Liver (tissue), 9 donors: ENCODE measurements around the gene ALG12. TPM values are rescaled to one million over a fixed set of nuclear protein-coding genes. Genes with fewer than 3 reads are reported as not detected.
A peak's percentile ranks its signal among the peaks of the same experiment; 100 is the strongest.

Experiments used
- DNase-seq: peaks from one replicate; pipeline ENCODE4 v3.0.0-alpha.2; 2017; ENCODE audit warnings: low spot score
- H3K27ac ChIP-seq, 2 donors: one replicate each; pipeline ENCODE4 v1.7.0; 2013; ENCODE audit warnings: inconsistent platforms in 2 of 2, low read length in 2 of 2, control low read depth in 1 of 2, low read depth in 1 of 2, mild to moderate bottlenecking in 1 of 2
- H3K27me3 ChIP-seq, 4 donors: one replicate each; pipeline versions ENCODE4 v1.6.1 to v1.7.0; 2013; ENCODE audit warnings: low read length in 3 of 4, inconsistent platforms in 1 of 4, mild to moderate bottlenecking in 1 of 4, moderate library complexity in 1 of 4; ENCODE audit not compliant: control insufficient read depth in 4 of 4, insufficient read depth in 4 of 4
- H3K36me3 ChIP-seq, 4 donors: one replicate each; pipeline versions ENCODE4 v1.6.1 to v1.7.0; 2013; ENCODE audit warnings: low read length in 3 of 4, mild to moderate bottlenecking in 3 of 4, low read depth in 1 of 4, moderate library complexity in 1 of 4; ENCODE audit not compliant: control insufficient read depth in 4 of 4, insufficient read depth in 3 of 4
- H3K4me1 ChIP-seq, 4 donors: one replicate each; pipeline versions ENCODE4 v1.6.1 to v1.7.0; 2013; ENCODE audit warnings: low read length in 3 of 4, mild to moderate bottlenecking in 3 of 4, moderate library complexity in 1 of 4; ENCODE audit not compliant: control insufficient read depth in 4 of 4, insufficient read depth in 4 of 4
- H3K4me3 ChIP-seq, 3 donors: one replicate each; pipeline versions ENCODE4 v1.6.1 to v1.7.0; 2013; ENCODE audit warnings: low read length in 3 of 3, control low read depth in 1 of 3, low read depth in 1 of 3, mild to moderate bottlenecking in 1 of 3
- H3K9ac ChIP-seq, 2 donors: one replicate each; pipeline ENCODE4 v1.7.0; 2013; ENCODE audit warnings: low read length in 2 of 2, mild to moderate bottlenecking in 2 of 2, moderate library complexity in 2 of 2, control low read depth in 1 of 2, low read depth in 1 of 2
- H3K9me3 ChIP-seq, 4 donors: one replicate each; pipeline versions ENCODE4 v1.6.1 to v1.7.0; 2013; ENCODE audit warnings: low read length in 3 of 4; ENCODE audit not compliant: control insufficient read depth in 4 of 4
- ATF3 ChIP-seq: IDR thresholded peaks from 2 replicates; pipeline ENCODE4 v1.6.1; 2016; ENCODE audit warnings: antibody characterized with exemption
- CTCF ChIP-seq: fragments of 150-350 bp; IDR thresholded peaks from 2 replicates; pipeline ENCODE4 v1.5.1; 2017; ENCODE audit warnings: improper control_type of control experiment, low read depth, low read length; ENCODE audit not compliant: missing input control
- EGR1 ChIP-seq, 2 donors: IDR thresholded peaks; 2 replicates each; pipeline ENCODE4 v1.6.1; 2016 to 2018; ENCODE audit warnings: antibody characterized with exemption in 2 of 2, low read depth in 2 of 2
- FOXA1 ChIP-seq: IDR thresholded peaks from 2 replicates; pipeline ENCODE4 v1.6.1; 2016; ENCODE audit warnings: antibody characterized with exemption
- FOXA2 ChIP-seq: IDR thresholded peaks from 2 replicates; pipeline ENCODE4 v1.6.1; 2016; ENCODE audit warnings: antibody characterized with exemption
- GABPA ChIP-seq, 2 donors: IDR thresholded peaks in 1 of 2; conservative IDR thresholded peaks in 1 of 2; 2 replicates each; pipeline ENCODE4 v1.6.1; 2016; ENCODE audit warnings: antibody characterized with exemption in 2 of 2, mild to moderate bottlenecking in 1 of 2, moderate library complexity in 1 of 2
- HNF4A ChIP-seq, 2 donors: conservative IDR thresholded peaks; 2 replicates each; pipeline ENCODE4 v1.6.1; 2016; ENCODE audit warnings: antibody characterized with exemption in 2 of 2, mild to moderate bottlenecking in 2 of 2
- HNF4G ChIP-seq: IDR thresholded peaks from 2 replicates; pipeline ENCODE4 v1.6.1; 2016; ENCODE audit warnings: antibody characterized with exemption
- JUND ChIP-seq, 2 donors: IDR thresholded peaks; 2 replicates each; pipeline ENCODE4 v1.6.1; 2016; ENCODE audit warnings: antibody characterized with exemption in 2 of 2
- MAX ChIP-seq: IDR thresholded peaks from 2 replicates; pipeline ENCODE4 v1.6.1; 2016; ENCODE audit warnings: antibody characterized with exemption
- NR2F2 ChIP-seq: IDR thresholded peaks from 2 replicates; pipeline ENCODE4 v1.6.1; 2016; ENCODE audit warnings: antibody characterized with exemption
- RAD21 ChIP-seq, 2 donors: IDR thresholded peaks; 2 replicates each; pipeline ENCODE4 v1.6.1; 2016; ENCODE audit warnings: antibody characterized with exemption in 2 of 2, mild to moderate bottlenecking in 2 of 2
- REST ChIP-seq: IDR thresholded peaks from 2 replicates; pipeline ENCODE4 v1.6.1; 2016; ENCODE audit warnings: antibody characterized with exemption, mild to moderate bottlenecking
- RXRA ChIP-seq, 2 donors: IDR thresholded peaks; 2 replicates each; pipeline ENCODE4 v1.6.1; 2017 to 2018; ENCODE audit warnings: antibody characterized with exemption in 2 of 2, mild to moderate bottlenecking in 1 of 2
- TAF1 ChIP-seq: conservative IDR thresholded peaks from 2 replicates; pipeline ENCODE4 v1.6.1; 2016; ENCODE audit warnings: antibody characterized with exemption, mild to moderate bottlenecking
- YY1 ChIP-seq: IDR thresholded peaks from 2 replicates; pipeline ENCODE4 v1.6.1; 2016; ENCODE audit warnings: antibody characterized with exemption, mild to moderate bottlenecking
- WGBS: extraction: QIAGEN DNeasy Blood & Tissue Kit; methylation state at CpG from one replicate; pipeline ENCODE4 v1.1.7; 2013; 5-methylcytosine and 5-hydroxymethylcytosine counted together
- polyA plus RNA-seq, 2 donors: library from polyadenylated mRNA; stranded (reverse) in 1 of 2; unstranded in 1 of 2; fragments of 200-250 nt in 1 of 2; fragments of >200 nt in 1 of 2; fragmentation: Nextera tagmentation in 1 of 2; extraction: Ambion mirVana in 1 of 2; gene quantifications; one replicate each; pipeline versions ENCODE4 v1.2.1 to v1.2.3, GENCODE V29; 2013 to 2015
- total RNA-seq, 2 donors: library from RNA; depleted of rRNA; stranded (reverse); fragments of >200 nt; gene quantifications; one replicate each; pipeline ENCODE4 v1.2.3, GENCODE V29; 2014
- donor health status: healthy.
- donor health status: healthy.
- donor health status: healthy.
- donor health status: healthy.
- donor health status: healthy.

The ALG12 gene
- total and polyA plus RNA-seq, 4 donors: 10.4 to 20.2 (median 14.0) TPM

- TF ChIP-seq EGR1 (IDR thresholded peaks at IDR 0.05; ENCODE audit: low read depth in 2 of 2) (no peak), ATF3 (peak; percentile 60)
Observed at GRCh38 chr22:49959782-49960158, 41.5 kb upstream of the ALG12 start (continued).

GRCh38 chr22:49958931-49959781 lies 40.9 kb upstream of the ALG12 start:
- Histone ChIP-seq H3K9me3 (no peaks in the 10 kb centered on the region), H3K36me3 (peaks cover 0 to 12% (median 3%) of the 10 kb centered on the region in 4 donors), H3K9ac (peak overlapping the region; percentile 26 to 78), H3K27me3 (no peaks in the 10 kb centered on the region), H3K4me1 (peaks cover 27 to 62% (median 50%) of the 10 kb centered on the region in 4 donors), H3K27ac (peak overlapping the region; percentile 94 to 99), H3K4me3 (peak overlapping the region; percentile 40 to 95 (median 87))
- no peak for TF ChIP-seq FOXA2
- peak; percentile 65 to 83 for TF ChIP-seq JUND (IDR thresholded peaks at IDR 0.05)
- peak in 1 of 2 donors; percentile 32 for TF ChIP-seq RXRA (IDR thresholded peaks at IDR 0.05)
- peak; percentile 23 for TF ChIP-seq REST
- WGBS: 72% methylated on average over 29 of the region's 29 CpGs
- DNase-seq: no peak

GRCh38 chr22:49958366-49958921 lies 40.2 kb upstream of the ALG12 start:
- TF ChIP-seq CTCF (no peak), MAX (no peak), ATF3 (no peak), GABPA (IDR thresholded peaks at IDR 0.05 in 1 of 2, conservative IDR thresholded peaks at IDR 0.05 in 1 of 2) (no peak), RXRA (IDR thresholded peaks at IDR 0.05) (no peak), FOXA1 (no peak), TAF1 (no peak), HNF4A (conservative IDR thresholded peaks at IDR 0.05) (no peak), NR2F2 (no peak), YY1 (no peak), HNF4G (no peak), REST (no peak), EGR1 (IDR thresholded peaks at IDR 0.05; ENCODE audit: low read depth in 2 of 2) (no peak), RAD21 (IDR thresholded peaks at IDR 0.05) (no peak), JUND (IDR thresholded peaks at IDR 0.05) (no peak), FOXA2 (no peak)
- peaks cover 31 to 62% (median 50%) of the 10 kb centered on the region in 4 donors for H3K4me1 ChIP-seq
- no peaks in the 10 kb centered on the region for H3K27me3 ChIP-seq
- H3K4me3 ChIP-seq: no peak overlapping the region
- H3K9ac ChIP-seq: no peak overlapping the region
- no peak for DNase-seq
- no peaks in the 10 kb centered on the region for H3K9me3 ChIP-seq
- H3K36me3 ChIP-seq: peaks cover 0 to 8% (median 0%) of the 10 kb centered on the region in 4 donors
- H3K27ac ChIP-seq: no peak overlapping the region
- 93% methylated on average over 16 of the region's 16 CpGs for WGBS
